A549 (cell line): ENCODE data around the gene TBX10. TPM values are rescaled to one million over a fixed set of nuclear protein-coding genes. Genes with fewer than 3 reads are reported as not detected.

Source experiments
- ATAC-seq, 2 experiments: fragments of 200-7000 bp in 1 of 2; fragments of >200 bp in 1 of 2; cut with Nextera tagmentation in 1 of 2; cut with Tn5 transposase in 1 of 2; 3 replicates each; pipeline versions ENCODE4 v1.8.0 to v1.9.1; 2018 to 2020; ENCODE audit warnings: mild to moderate bottlenecking in 1 of 2, moderate library complexity in 1 of 2
- CTCF ChIA-PET: fragments of 300-600 bp; sonication (Branson Sonifier 250); formaldehyde crosslinking; extraction: SDS; loops from one replicate; lab custom pipeline; 2021; ENCODE audit warnings: antibody characterized with exemption, inconsistent platforms; lab: Yijun Ruan, JAX
- POLR2A ChIA-PET: fragments of 350-600 bp; formaldehyde crosslinking; extraction: SDS; loops from one replicate; lab custom pipeline; 2021; ENCODE audit warnings: antibody characterized with exemption, inconsistent platforms; lab: Yijun Ruan, JAX
- DNase-seq, 2 experiments: peaks; one replicate each; pipeline versions ENCODE4 v3.0.0 to v3.0.0-alpha.2; 2011 to 2016; ENCODE audit warnings: low read depth in 1 of 2, low spot score in 1 of 2
- FAIRE-seq: peaks from 2 replicates; lab custom pipeline; 2011; peaks lifted over from hg19 to GRCh38; lab: Jason Lieb, UNC
- H3K27ac ChIP-seq, 2 experiments: fragments of >200 bp; sonication (Bioruptor Twin); formaldehyde crosslinking; 3 replicates each; pipeline ENCODE4 v1.5.1; 2016 to 2017
- H3K4me1 ChIP-seq: fragments of >200 bp; sonication (Bioruptor Twin); formaldehyde crosslinking; 3 replicates; pipeline ENCODE4 v1.6.1; 2016
- H3K4me2 ChIP-seq: fragments of >200 bp; sonication (Bioruptor Twin); formaldehyde crosslinking; 3 replicates; pipeline ENCODE4 v1.6.1; 2016
- H3K4me3 ChIP-seq: fragments of >200 bp; sonication (Bioruptor Twin); formaldehyde crosslinking; 3 replicates; pipeline ENCODE4 v1.5.1; 2016
- H3K9me3 ChIP-seq: fragments of >200 bp; sonication (Bioruptor Twin); formaldehyde crosslinking; 3 replicates; pipeline ENCODE4 v1.6.1; 2016
- BHLHE40 ChIP-seq: IDR thresholded peaks from 2 replicates; pipeline ENCODE4 v1.6.1; 2012; ENCODE audit warnings: low read depth, low read length, inconsistent platforms
- CBX2 ChIP-seq: fragments of 200-600 bp; sonication (generic); IDR thresholded peaks from 2 replicates; pipeline ENCODE4 v1.6.1; 2016; ENCODE audit warnings: low read depth, mild to moderate bottlenecking, borderline replicate concordance
- CHD2 ChIP-seq: fragments of 150-350 bp; IDR thresholded peaks from 2 replicates; pipeline ENCODE4 v1.6.1; 2014; ENCODE audit warnings: low read length; ENCODE audit not compliant: partially characterized antibody
- EHF ChIP-seq: fragments of 250-450 bp; sonication (Bioruptor Pico); IDR thresholded peaks from 2 replicates; pipeline ENCODE4 v1.5.0; 2020; ENCODE audit warnings: mild to moderate bottlenecking
- ESRRA ChIP-seq: fragments of 150-350 bp; IDR thresholded peaks from 2 replicates; pipeline ENCODE4 v1.6.1; 2014; ENCODE audit warnings: mild to moderate bottlenecking, low read length, borderline replicate concordance
- FOSL2 ChIP-seq, 2 experiments: fragments of 450-650 bp in 1 of 2; fragments of >200 bp in 1 of 2; sonication (Bioruptor Twin) in 1 of 2; formaldehyde crosslinking; IDR thresholded peaks; 2 replicates each; pipeline versions ENCODE4 v1.5.0 to v1.6.1; 2016 to 2020; ENCODE audit warnings: mild to moderate bottlenecking in 1 of 2, moderate library complexity in 1 of 2
- GATA3 ChIP-seq: IDR thresholded peaks from 2 replicates; pipeline ENCODE4 v1.6.1; 2012; ENCODE audit warnings: borderline replicate concordance
- HDAC2 ChIP-seq: fragments of 200-600 bp; sonication (generic); IDR thresholded peaks from 2 replicates; pipeline ENCODE4 v1.6.1; 2016
- HEYL ChIP-seq: fragments of 250-450 bp; sonication (Bioruptor Pico); IDR thresholded peaks from 2 replicates; pipeline ENCODE4 v1.8.0; 2021; ENCODE audit warnings: mild to moderate bottlenecking, moderate library complexity
- HOXA7 ChIP-seq: fragments of 250-450 bp; sonication (Bioruptor Pico); IDR thresholded peaks from 2 replicates; pipeline ENCODE4 v1.5.0; 2020; ENCODE audit warnings: mild to moderate bottlenecking, moderate library complexity
- JUN ChIP-seq, 2 experiments: fragments of >200 bp; sonication (Bioruptor Twin); formaldehyde crosslinking; IDR thresholded peaks; 2 replicates in 1 of 2; 3 replicates in 1 of 2; pipeline ENCODE4 v1.6.1; 2016 to 2017
- KDM1A ChIP-seq: fragments of 200-600 bp; sonication (generic); IDR thresholded peaks from 2 replicates; pipeline ENCODE4 v1.6.1; 2016; ENCODE audit warnings: low read depth, mild to moderate bottlenecking
- KDM5A ChIP-seq: fragments of 200-600 bp; sonication (generic); IDR thresholded peaks from 2 replicates; pipeline ENCODE4 v1.6.1; 2016; ENCODE audit warnings: antibody characterized with exemption, mild to moderate bottlenecking
- NFE2L2 ChIP-seq: fragments of 150-350 bp; conservative IDR thresholded peaks from 2 replicates; pipeline ENCODE4 v1.6.1; 2014; ENCODE audit warnings: low read length
- POLR2A ChIP-seq: IDR thresholded peaks from 2 replicates; pipeline ENCODE4 v1.6.1; 2012; ENCODE audit warnings: mild to moderate bottlenecking, low read length
- SREBF2 ChIP-seq: fragments of 450-650 bp; IDR thresholded peaks from 2 replicates; pipeline ENCODE4 v1.6.1; 2014; ENCODE audit warnings: mild to moderate bottlenecking, moderate library complexity
- TFCP2L1 ChIP-seq: fragments of 250-450 bp; sonication (Bioruptor Pico); IDR thresholded peaks from 2 replicates; pipeline ENCODE4 v1.5.0; 2021; ENCODE audit warnings: mild to moderate bottlenecking
- WGBS: methylation state at CpG from one replicate; pipeline ENCODE4 v1.1.6; 2017; ENCODE audit errors: missing lambda C conversion rate; 5-methylcytosine and 5-hydroxymethylcytosine counted together
- polyA plus RNA-seq, 4 experiments: library from polyadenylated mRNA; depleted of rRNA in 3 of 4; stranded (reverse); fragments of >200 nt; fragmentation: RNase III in 1 of 4; extraction: RNeasy Plus Mini Kit Qiagen cat#74134 plus additional on column Dnase treatment in 1 of 4; gene quantifications; 2 replicates in 3 of 4; 3 replicates in 1 of 4; pipeline ENCODE4 v1.2.3, GENCODE V29; 2011 to 2017
- TF ChIP-seq, protein P1 (sequence below): fragments of 200-600 bp; sonication (generic); IDR thresholded peaks from 2 replicates; pipeline ENCODE4 v1.6.1; 2016; ENCODE audit warnings: antibody characterized with exemption, mild to moderate bottlenecking, moderate library complexity
- TF ChIP-seq, protein P2 (sequence below): IDR thresholded peaks from 2 replicates; pipeline ENCODE4 v1.6.1; 2012; ENCODE audit warnings: low read depth, borderline replicate concordance
- TF ChIP-seq, protein P3 (sequence below): IDR thresholded peaks from 2 replicates; pipeline ENCODE4 v1.6.1; 2012
- TF ChIP-seq, protein P4 (sequence below): fragments of 250-450 bp; sonication (Bioruptor Pico); IDR thresholded peaks from 2 replicates; pipeline ENCODE4 v1.5.0; 2020; ENCODE audit warnings: low read depth, mild to moderate bottlenecking, moderate library complexity

TBX10 gene
- polyA plus RNA-seq, 2 of the 4 experiments (the other 2 are of a cell fraction): not detected

DNA sequence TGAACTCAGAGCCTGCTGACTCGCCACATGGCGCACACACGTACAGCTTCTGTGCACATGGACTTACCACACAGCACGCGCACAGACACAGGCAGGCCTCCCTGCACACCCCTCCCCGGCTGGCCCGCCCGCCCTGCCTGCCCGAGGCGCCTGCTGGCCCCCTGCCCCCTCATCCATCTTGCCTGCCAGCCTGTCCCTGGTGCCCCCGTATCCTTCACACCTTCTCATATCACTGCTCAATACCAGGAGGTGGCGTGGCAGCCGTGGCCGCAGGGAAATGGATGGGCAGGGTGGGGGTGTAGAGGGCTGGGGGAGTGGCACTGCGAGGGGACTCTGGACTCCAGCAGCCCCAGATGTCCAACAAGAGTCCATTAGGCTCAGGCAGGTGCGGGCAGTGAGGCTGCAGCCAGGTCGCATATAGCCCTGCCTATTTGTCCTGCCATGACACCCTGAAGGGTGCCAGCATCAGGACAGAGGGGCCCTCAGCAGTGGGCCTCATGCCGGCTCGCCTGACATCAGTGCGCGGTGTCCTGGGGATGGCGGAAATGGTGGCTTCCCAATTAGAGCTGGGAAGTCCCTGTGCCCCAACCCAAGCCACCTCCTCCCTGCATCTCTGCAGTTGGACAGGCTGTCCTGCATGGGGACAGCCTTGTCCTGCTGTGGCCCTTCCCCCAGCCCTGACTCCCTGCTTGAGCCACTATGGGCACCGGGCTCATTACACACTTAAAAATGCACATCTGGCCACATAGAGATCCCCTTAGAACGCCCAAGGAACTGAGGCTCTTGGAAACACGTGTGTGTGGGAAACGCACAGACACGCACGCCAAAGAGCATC lies 2.0 kb upstream of the TBX10 start (continued):
- TF ChIP-seq, protein P1, sequence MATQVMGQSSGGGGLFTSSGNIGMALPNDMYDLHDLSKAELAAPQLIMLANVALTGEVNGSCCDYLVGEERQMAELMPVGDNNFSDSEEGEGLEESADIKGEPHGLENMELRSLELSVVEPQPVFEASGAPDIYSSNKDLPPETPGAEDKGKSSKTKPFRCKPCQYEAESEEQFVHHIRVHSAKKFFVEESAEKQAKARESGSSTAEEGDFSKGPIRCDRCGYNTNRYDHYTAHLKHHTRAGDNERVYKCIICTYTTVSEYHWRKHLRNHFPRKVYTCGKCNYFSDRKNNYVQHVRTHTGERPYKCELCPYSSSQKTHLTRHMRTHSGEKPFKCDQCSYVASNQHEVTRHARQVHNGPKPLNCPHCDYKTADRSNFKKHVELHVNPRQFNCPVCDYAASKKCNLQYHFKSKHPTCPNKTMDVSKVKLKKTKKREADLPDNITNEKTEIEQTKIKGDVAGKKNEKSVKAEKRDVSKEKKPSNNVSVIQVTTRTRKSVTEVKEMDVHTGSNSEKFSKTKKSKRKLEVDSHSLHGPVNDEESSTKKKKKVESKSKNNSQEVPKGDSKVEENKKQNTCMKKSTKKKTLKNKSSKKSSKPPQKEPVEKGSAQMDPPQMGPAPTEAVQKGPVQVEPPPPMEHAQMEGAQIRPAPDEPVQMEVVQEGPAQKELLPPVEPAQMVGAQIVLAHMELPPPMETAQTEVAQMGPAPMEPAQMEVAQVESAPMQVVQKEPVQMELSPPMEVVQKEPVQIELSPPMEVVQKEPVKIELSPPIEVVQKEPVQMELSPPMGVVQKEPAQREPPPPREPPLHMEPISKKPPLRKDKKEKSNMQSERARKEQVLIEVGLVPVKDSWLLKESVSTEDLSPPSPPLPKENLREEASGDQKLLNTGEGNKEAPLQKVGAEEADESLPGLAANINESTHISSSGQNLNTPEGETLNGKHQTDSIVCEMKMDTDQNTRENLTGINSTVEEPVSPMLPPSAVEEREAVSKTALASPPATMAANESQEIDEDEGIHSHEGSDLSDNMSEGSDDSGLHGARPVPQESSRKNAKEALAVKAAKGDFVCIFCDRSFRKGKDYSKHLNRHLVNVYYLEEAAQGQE: no peak
- TF ChIP-seq, protein P2, sequence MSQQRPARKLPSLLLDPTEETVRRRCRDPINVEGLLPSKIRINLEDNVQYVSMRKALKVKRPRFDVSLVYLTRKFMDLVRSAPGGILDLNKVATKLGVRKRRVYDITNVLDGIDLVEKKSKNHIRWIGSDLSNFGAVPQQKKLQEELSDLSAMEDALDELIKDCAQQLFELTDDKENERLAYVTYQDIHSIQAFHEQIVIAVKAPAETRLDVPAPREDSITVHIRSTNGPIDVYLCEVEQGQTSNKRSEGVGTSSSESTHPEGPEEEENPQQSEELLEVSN: no peak
- TF ChIP-seq TFCP2L1 (CRISPR knock-in tag): no peak
- TF ChIP-seq, protein P3, sequence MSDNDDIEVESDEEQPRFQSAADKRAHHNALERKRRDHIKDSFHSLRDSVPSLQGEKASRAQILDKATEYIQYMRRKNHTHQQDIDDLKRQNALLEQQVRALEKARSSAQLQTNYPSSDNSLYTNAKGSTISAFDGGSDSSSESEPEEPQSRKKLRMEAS: no peak
- no peak for TF ChIP-seq CBX2

DNA sequence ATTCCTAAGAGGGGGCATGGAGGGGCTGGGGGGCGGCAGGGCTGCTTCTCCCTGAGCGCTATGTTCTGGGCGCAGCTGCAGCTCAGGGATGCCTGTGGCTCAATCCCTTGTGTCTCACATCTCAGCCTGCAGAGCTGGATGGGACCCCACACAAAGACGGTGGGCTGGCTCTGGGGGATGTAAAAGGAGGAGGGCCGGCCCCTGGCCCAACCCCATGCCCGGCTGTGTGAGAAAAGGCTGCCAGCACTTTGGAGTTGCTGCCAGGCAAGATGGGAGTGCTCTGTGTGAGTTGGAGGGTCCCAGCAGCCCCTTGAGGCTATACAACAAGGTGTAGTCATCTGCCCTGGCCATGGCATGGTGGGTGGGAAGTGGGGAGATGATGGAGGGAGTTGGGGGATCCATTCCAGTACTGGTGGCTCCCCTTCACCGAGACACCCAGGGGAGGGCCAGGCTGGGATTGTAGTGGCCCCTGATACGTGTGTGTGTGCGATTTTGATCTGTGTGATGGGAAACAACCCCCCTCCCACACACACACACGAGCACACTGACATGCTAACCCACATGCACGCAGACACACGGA lies 1.3 kb upstream of the TBX10 start:
- ChIA-PET CTCF (interaction anchor here (0.6 to 6.0 kb wide), 9 partner anchors 7 to 69 kb away, joined by 3 to 29 read pairs (median 5); partner anchors contain the start of genes ACY3 and NUDT8), POLR2A (no interaction called here)
- no peak overlapping the region for H3K4me3 ChIP-seq
- no peak for FAIRE-seq
- H3K27ac ChIP-seq: no peak overlapping the region
- no peak for TF ChIP-seq NFE2L2
- TF ChIP-seq, protein P4, sequence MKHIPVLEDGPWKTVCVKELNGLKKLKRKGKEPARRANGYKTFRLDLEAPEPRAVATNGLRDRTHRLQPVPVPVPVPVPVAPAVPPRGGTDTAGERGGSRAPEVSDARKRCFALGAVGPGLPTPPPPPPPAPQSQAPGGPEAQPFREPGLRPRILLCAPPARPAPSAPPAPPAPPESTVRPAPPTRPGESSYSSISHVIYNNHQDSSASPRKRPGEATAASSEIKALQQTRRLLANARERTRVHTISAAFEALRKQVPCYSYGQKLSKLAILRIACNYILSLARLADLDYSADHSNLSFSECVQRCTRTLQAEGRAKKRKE (CRISPR knock-in tag): no peak
- no peak for TF ChIP-seq HDAC2
- no peak for TF ChIP-seq HOXA7
- TF ChIP-seq ESRRA: no peak
- no peak for TF ChIP-seq JUN (IDR thresholded peaks at IDR 0.05)
- no peak for TF ChIP-seq SREBF2
- no peak for TF ChIP-seq FOSL2 (IDR thresholded peaks at IDR 0.05)
- no peak for TF ChIP-seq FOSL2 (CRISPR knock-in tag; IDR thresholded peaks at IDR 0.05)
- TF ChIP-seq KDM5A: no peak
- TF ChIP-seq KDM1A: no peak
- no peak for TF ChIP-seq GATA3
- no peak for TF ChIP-seq BHLHE40
- TF ChIP-seq POLR2A: no peak
- TF ChIP-seq CHD2: no peak
- no peak for TF ChIP-seq HEYL (CRISPR knock-in tag)
- no peak for TF ChIP-seq EHF (CRISPR knock-in tag)
- no peak overlapping the region for H3K4me2 ChIP-seq
- WGBS: 58% methylated on average over 6 of the region's 12 CpGs
- no peak for ATAC-seq
- H3K9me3 ChIP-seq: peaks cover 8% of the 10 kb centered on the region; the same call in 2 of the 3 replicates
- H3K4me1 ChIP-seq: no peaks in the 10 kb centered on the region
- no peak for DNase-seq
